Loucy (cell line): ENCODE measurements around the gene FSTL1.

Experiments
- EZH2phosphoT487 ChIP-seq: fragments of 200-600 bp; IDR thresholded peaks from 2 replicates; pipeline ENCODE4 v1.6.1; 2018; ENCODE audit warnings: antibody characterized with exemption, mild to moderate bottlenecking, moderate library complexity, borderline replicate concordance
- TF ChIP-seq, protein P1 (sequence below): fragments of 200-600 bp; sonication (generic); conservative IDR thresholded peaks from 2 replicates; pipeline ENCODE4 v1.5.1; 2014; ENCODE audit warnings: mild to moderate bottlenecking, antibody characterized with exemption, low read length

DNA sequence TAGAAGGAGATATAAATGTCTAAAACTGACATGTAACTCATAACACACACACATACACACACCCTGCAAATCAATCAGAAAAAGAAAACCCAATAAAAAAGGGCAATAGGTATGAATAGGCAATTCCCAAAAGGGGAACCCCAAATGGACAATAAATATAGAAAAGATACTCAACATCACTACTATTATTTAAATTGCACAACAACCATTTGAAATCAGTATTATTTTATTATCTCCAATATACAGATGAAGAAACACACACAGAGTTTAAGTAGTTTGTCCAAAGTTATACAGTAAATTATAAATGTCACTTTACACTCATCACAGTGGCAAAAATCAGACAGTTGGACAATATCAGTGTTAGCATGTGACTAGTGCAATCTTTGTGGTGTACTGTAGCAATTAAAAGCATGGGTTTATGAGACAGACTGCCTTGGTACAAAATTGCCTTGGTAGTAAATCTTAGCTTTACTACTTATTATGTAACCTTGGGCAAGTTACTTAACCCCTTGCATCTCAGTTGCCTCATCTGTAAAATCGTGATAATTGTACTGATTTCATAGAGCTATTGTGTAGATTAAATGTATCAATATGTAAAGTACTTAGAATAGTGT lies 3.4 kb upstream of the FSTL1 start:
- TF ChIP-seq, protein P1, sequence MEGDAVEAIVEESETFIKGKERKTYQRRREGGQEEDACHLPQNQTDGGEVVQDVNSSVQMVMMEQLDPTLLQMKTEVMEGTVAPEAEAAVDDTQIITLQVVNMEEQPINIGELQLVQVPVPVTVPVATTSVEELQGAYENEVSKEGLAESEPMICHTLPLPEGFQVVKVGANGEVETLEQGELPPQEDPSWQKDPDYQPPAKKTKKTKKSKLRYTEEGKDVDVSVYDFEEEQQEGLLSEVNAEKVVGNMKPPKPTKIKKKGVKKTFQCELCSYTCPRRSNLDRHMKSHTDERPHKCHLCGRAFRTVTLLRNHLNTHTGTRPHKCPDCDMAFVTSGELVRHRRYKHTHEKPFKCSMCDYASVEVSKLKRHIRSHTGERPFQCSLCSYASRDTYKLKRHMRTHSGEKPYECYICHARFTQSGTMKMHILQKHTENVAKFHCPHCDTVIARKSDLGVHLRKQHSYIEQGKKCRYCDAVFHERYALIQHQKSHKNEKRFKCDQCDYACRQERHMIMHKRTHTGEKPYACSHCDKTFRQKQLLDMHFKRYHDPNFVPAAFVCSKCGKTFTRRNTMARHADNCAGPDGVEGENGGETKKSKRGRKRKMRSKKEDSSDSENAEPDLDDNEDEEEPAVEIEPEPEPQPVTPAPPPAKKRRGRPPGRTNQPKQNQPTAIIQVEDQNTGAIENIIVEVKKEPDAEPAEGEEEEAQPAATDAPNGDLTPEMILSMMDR: no peak
- TF ChIP-seq EZH2phosphoT487: no peak
